HG02571 (cell line): ENCODE measurements around the gene CNIH3.

ENCODE experiments used
- ATAC-seq: cut with Tn5 transposase; IDR thresholded peaks from one replicate; pipeline ENCODE4 v1.9.1; 2021; ENCODE audit warnings: mild to moderate bottlenecking, moderate library complexity; ENCODE audit not compliant: unreplicated experiment

CNIH3 gene

DNA sequence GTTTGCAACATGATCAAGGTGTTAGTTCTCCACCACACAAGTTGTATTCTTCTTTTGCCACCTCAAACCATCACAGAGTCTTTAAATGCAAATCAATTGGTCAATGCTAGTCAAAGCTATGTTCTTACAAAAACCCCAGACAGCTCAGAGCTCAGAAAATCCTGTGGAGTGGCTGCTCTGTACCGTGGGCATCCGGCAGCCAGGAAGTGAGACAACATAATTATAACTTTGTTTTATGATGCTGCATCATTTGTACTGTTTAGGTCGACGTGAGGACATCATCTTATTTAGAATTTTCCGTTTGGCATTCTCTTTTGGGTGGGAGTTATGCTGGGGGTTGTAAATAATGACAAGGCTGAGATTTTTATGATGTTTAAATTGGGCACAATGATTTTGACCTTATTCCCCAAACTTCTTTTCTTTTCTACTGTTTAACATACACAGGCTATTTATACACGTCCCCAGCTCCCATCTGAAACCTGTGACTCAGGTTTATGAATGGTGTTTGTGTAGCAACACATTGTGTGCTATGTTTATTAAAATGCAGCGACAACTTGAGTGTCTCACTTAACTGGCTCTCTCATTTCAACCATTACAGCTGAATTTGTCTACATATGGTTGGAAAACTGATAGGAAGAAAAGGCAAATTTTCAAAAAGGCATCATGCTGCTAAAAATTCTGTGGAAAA is 124.0 kb downstream of the CNIH3 start:
- ATAC-seq, result peak; percentile 69

GRCh38 chr1:224740685-224741052 is 124.6 kb downstream of the CNIH3 start:
- ATAC-seq, result no peak

DNA sequence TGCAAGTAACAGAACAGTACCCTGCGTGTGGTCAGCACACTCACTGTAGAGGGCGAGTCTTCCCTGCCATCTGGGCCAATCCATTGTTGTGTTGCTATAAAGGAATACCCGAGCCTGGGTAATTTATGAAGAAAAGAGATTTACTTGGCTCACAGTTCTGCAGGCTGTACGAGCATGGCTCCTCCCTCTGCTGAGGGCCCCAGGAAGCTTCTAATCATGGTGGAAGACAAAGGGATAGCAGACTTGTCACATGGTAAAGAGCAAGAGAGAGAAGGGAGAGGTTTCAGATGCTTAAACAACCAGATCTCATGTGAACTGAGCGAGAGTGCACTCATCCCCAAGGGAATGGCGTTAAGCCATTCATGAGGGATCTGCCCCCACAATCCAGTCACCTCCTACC is 126.2 kb downstream of the CNIH3 start:
- ATAC-seq, result no peak

GRCh38 chr1:224743608-224744164 is 127.6 kb downstream of the CNIH3 start:
- no peak for ATAC-seq

DNA sequence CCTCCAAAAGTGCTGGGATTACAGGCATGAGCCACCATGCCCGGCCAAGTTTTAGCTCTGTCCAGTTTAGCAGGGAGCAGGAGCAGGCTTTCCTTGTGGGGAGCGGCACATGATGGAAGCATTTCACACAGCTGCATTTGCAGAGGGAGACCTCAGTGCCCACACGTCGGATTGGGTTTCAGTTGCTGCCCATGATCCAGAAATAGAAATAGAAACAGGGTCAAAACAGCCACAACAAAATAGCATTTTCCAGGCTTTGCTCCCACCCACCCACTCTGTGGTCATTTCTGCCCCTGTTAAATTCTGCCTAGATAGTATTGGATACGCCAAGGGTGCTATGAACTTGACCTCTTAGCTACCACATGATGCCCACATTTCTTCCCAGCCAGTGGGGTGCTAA is 128.4 kb downstream of the CNIH3 start:
- ATAC-seq, result no peak

GRCh38 chr1:224745394-224745793 is 129.3 kb downstream of the CNIH3 start:
- ATAC-seq, result no peak

- no peak for ATAC-seq
Observed at GRCh38 chr1:224745924-224746323, 129.8 kb downstream of the CNIH3 start.

GRCh38 chr1:224747578-224747977 is 131.5 kb downstream of the CNIH3 start:
- peak; percentile 67 for ATAC-seq

DNA sequence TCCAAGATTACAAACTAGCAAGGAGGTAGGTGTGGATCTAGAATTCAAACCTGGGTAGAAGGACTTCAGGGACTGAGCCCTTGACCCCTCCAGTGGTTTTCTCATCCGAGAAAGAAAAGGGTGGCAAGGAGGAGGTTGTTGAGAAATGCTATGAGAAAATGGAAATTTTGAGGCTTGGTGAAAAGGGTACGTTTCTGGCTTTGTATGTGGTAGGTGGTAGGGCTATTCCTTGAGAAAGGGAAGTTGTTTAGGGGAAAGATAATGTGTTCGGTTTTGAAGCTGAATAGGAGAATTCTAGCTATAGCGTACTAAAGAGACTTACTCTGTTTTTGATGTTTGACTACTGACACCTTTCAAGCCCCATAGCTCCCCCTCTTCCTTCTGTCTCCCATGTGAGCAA is 133.8 kb downstream of the CNIH3 start:
- no peak for ATAC-seq

DNA sequence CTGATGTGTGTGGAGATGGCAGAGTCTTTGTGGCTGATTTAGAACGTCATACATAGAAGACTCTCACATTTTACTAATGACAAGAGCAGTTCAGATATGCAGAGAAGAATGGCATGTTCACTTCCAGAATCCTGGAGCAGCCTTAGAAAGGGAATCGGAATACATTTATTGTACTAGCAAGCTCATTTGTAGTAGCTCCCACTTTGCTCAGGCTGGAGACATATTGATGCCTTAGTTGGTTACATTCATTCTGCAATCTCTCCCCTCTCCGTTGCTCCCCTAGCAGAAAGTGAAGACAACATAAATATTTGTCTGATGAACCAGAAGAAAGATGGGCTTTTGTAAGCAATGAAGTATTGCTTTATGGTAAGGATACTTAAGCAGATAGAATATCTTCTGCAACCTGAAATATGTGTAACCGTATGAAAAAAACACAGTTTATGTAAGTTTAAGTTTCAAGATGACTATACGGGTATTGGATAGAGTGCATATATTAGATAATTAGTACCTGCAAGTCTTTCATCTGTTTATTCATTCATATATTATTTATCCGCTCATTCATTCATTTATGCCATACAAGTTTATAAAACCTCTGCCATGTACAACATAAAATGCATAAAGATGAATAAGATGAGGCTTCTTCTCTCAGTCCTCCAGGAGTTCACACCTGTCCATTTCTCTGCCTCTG is 135.7 kb downstream of the CNIH3 start:
- no peak for ATAC-seq

- no peak for ATAC-seq
Observed at GRCh38 chr1:224753491-224753890, 137.4 kb downstream of the CNIH3 start.

- no peak for ATAC-seq
Observed at GRCh38 chr1:224755586-224755985, 139.5 kb downstream of the CNIH3 start.

- ATAC-seq, result no peak
Observed at GRCh38 chr1:224757508-224757907, 141.4 kb downstream of the CNIH3 start.

GRCh38 chr1:224759135-224759534 is 143.0 kb downstream of the CNIH3 start:
- no peak for ATAC-seq

DNA sequence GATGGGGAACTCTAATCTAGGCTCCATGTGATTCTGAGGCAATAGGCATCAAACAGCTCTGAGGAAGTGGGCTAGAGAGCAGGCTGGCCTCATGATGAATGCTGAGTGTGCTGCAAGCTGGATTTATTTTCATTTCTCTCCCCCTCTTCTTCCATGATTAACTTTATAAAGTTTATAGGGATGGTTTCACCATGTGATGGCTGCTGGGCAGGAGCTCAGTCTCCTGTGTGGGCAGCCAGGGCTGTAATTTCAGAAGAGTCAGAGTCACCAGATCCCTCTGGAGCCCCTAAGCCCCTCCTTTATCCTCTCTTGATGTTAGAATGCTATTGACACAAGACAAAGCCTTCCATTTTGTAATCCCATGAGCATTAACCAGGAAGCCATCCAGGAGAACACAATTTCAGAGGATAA is 143.6 kb downstream of the CNIH3 start:
- ATAC-seq, result no peak

DNA sequence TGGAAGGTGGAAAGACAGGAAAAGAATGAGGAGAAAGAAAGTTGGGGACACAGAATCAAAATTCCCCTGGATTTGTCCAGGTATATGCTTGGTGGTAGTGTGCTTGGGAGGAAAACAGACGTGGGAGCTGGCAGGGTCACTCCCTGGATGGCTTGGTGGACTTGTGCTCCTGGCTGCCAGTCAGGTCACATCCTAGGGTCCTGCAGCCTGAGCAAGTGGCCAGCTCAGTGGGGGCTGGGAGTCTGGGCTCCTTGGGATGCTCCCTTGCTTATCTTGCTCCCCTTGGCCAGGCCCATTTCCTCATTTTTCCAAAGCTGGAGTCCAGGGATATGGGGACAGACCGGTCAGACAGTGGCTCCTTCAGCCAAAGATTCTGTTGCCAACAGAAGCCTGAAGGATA is 144.0 kb downstream of the CNIH3 start:
- no peak for ATAC-seq

- ATAC-seq, result no peak
Observed at GRCh38 chr1:224761245-224761644, 145.1 kb downstream of the CNIH3 start.

GRCh38 chr1:224762046-224762445 is 145.9 kb downstream of the CNIH3 start:
- ATAC-seq, result no peak

GRCh38 chr1:224762701-224763100 is 146.6 kb downstream of the CNIH3 start:
- no peak for ATAC-seq

GRCh38 chr1:224763126-224763775 is 147.1 kb downstream of the CNIH3 start:
- no peak for ATAC-seq

GRCh38 chr1:224766266-224766665 is 150.1 kb downstream of the CNIH3 start:
- no peak for ATAC-seq

DNA sequence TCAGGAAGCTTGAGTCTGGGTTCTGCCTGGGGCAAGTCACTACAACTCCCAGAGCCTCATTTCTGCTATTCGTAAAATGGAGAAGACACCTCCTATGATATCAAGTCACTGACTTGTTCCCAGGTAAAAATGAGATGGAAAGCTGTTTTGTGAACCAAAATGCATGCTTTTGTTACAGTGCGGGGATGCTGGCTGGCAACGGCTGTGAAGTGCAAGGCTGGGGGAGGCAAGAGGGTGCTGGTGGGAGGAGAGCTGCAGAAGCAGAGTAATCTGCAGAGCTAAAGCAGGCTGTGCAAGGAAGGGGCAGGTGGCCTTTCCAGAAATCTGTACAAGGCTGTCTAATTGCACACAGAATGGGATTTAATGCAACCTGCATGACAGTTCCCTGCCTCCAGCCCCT is 150.9 kb downstream of the CNIH3 start:
- no peak for ATAC-seq
